GM19043 (cell line): ENCODE measurements around the gene ZBTB12.
"Not testable (repeated sequence)": the region's sequence is repeated elsewhere in the genome, so short reads cannot be mapped to it uniquely, and the experiment has no call there.

Source experiments
- ATAC-seq: cut with Tn5 transposase; IDR thresholded peaks from one replicate; pipeline ENCODE4 v1.9.1; 2021; ENCODE audit warnings: low read depth; ENCODE audit not compliant: unreplicated experiment

ZBTB12 gene

DNA sequence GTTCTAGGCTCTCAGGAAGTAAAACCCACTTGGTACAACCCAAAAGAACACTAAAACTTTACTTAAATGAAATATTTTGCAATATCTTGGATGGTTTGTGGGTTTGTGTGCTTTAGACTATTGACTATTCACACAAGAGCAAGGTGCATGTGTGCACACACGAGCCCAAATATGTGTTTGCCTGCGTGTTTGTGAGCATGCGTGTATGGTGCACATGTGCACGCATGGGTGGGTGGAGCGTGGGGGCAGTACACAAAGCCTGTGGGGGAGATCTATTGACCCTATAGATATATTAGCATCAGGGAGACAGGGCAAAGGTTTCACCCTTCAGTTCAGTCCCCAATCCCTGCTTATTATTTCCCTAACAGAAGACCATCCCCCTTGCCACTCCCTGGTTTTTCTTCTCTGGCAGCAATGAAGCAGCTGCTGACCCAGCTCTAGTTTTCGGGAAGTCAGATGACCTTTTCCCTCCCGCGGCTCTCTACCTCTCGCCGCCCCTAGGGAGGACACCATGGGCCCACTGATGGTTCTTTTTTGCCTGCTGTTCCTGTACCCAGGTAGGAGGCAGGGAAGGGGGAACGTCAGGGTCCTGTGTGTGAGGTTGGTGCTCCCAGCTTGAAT, 25.5 kb upstream of the ZBTB12 start, which contains the start of gene C2:
Gene C2 (plus strand): TSS at position 476 of the 621 bp plus-strand sequence. CDS start 36 bp downstream, at position 512.
- ATAC-seq = no peak

DNA sequence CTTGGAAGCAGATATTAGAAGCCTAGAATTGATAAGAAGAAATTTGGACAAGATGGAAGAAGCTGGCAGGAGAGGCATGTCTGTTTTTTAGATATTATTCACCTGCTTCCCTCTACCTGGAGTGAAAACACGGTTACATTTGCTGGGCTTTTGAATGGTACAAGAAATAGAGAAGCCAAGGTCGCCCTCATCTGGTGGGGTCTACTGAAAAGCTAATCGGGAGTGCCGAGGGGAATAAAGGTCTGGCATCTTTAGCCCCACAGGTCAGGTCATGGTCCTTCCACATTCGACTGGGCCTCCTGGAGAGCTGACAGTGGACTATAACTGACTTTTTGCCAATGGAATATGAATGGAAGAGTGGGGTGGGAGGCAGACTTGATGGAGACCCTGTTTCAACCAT, 21.1 kb upstream of the ZBTB12 start:
- ATAC-seq = no peak

DNA sequence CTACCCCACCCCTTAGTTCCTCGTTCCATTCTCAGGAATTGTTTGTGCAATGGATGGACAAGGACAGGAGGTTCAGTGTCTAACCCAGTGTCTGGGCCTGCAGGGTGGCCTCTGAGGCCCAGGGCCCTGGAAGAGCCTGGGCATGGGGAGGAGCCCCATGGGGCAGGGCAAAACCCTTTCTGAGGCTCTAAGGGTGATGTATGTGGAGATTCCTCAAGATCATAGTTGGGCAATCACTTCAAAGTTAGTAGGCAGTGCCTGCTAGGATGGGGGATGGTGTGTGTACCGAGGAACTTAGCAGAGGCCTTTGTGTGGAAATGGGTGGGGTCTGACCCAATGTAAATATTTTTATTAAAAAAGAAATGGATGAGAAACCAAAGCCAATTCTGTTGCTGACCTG, 18.9 kb upstream of the ZBTB12 start:
- ATAC-seq = no peak

DNA sequence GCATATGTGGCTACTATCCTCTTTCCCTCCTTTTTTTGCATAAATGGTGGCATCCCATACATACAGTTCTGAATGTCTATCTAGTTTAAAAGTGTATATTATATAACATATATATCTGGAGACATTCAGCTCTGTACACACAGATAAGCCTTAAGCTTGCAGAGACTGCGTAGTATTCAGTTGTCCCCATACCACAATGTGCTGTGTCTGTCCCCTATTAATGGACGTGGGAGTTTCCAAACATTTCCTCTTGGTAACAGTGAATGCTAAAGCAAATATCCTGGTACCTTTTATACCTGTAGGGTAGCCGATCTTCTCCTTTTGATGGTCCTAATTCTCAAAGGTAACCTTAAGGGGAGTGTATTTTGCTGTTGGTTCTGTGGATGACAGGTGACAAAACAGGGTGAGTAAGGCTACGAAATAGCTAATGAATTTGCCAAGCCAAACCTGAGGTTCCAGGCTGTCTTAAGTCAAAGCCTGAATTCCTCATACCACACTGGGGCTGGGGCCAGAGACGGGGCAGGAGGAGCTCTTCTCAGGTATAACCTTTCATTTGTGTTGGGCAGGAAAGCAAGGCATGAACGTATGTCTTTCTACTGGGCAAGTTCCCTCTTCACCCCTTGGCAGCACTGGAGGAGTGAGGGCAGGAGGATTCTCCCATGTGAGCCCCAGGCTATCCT, 17.9 kb upstream of the ZBTB12 start:
- ATAC-seq = no peak

DNA sequence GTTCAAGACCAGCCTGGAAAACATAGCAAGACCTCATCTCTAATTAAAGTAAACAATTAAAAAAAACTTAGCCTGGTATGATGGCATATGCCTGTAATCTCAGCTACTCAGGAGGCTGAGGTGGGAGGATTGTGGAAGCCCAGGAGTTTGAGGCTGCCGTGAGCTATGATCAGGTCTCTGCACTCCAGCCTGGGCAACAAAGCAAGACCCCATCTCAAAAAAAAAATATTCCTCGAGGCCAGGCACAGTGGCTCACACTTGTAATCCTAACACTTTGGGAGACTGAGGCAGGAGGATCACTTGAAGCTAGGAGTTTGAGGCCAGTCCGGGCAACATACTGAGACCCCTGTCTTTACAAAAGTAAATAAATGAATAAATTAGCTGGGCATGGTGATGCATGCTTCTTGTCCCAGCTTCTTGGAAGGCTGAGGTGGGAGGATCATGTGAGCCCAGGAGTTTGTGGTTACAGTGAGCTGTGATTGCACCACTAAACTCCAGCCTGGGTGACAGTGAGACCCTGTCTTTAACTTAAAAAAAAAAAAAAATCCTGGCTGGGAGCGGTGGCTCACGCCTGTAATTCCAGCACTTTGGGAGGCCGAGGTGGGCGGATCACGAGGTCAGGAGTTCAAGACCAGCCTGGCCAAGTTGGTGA, 16.3 kb upstream of the ZBTB12 start:
- ATAC-seq = no peak

DNA sequence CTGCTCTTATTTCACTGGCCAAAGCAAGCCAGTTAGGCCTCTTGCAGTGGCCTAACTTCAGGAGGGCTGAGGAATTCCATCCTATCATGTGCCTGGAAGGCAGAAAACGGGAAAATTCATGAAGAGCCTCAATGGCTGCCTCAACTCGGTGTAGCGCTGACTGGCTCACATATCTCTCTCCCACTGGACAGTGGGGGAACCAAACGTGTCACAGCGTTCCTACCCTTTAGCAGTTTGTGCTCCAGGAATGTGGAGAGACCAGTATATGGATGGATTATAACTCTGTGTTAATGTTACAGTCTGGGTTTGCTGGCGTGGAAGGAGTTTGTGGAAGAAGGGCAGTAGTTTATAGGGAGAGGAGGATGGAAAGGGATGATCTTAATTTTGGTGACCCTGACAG, 13.9 kb upstream of the ZBTB12 start:
- ATAC-seq = no peak

DNA sequence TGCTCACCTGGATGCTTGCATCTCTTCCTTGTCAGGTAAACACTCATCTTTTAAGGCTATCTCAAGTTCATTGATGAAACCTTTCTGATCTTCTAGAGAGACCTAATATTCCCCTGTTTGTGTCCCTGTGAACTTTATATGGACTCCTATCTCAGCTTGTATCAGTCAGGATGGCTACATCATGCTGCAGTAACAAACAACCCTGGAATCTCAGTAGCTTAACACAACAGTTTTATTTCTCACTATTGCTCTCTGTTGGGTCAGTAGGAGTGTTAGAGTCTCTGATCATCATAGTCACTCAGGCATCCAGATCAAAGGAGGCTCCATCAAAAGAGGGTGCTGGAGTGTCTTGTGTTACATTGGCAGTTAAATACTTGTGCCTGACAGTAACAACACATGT, 13.5 kb upstream of the ZBTB12 start:
- no peak for ATAC-seq

DNA sequence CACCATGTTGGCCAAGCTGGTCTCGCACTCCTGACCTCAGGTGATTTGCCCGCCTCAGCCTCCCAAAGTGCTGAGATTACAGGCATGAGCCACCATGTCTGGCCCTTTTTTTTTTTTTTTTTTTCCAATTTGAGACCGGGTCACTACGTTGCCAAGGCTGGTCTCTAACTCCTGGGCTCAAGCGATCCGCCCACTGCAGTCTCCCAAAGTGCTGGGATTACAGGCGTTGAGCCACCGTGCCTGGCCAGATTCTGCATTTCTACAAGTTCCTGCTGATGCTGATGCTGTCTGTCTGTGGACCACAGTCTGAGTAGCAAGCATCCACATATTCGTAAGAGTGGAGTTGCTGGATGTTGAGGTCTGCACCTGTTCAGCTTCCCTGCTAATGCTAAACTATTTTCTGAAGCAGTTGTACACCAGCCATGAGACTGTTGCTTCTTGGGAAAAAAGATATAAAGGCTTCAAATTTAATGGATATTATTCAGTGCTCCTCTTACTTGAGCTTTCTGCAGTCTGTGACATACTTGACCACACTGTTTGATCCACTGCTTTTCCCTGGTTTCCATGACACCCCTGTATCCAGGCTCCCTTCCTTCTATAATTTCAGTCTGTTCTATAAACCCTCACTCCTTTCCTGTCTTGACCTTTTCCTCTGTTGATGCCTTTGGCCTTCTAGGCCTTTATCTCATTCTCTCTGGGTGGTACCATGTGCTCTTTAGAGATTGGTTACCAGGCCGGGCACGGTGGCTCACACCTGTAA, 10.1 kb upstream of the ZBTB12 start:
- ATAC-seq = no peak

DNA sequence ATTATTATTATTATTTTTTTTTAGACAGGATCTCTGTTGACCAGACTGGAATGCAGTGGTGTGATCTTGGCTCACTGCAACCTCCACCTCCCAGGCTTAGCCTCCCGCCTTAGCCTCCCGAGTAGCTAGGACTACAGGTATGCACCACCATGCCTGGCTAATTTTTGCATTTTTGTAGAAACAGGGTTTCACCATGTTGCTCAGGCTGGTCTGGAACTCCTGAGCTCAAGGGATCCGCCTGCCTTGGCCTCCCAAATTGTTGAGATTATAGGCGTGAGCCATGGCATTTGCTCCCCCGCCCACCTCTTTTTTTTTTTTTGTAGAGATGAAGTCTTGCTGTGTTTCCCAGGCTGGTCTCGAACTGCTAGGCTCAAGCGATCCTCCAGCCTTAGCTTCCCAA, 7.4 kb upstream of the ZBTB12 start:
- ATAC-seq = not testable (repeated sequence)

DNA sequence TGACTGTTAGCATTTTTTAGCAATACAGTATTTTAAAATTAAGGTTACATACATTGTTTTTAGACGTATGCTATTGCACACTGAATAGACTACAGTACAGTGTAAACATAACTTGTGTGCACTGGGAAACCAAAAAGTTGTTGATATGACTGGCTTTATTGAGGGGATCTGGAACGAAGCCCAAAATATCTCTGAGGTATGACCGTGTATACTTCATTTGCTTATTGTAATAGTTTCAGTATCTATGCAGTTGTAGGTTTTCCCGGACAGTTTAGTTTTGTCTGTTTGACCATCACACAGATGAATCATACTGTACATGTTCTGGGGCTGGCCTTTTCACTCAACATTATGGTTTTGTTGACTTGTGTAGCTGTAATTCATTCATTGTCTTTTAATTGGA, 6.9 kb upstream of the ZBTB12 start:
- no peak for ATAC-seq

DNA sequence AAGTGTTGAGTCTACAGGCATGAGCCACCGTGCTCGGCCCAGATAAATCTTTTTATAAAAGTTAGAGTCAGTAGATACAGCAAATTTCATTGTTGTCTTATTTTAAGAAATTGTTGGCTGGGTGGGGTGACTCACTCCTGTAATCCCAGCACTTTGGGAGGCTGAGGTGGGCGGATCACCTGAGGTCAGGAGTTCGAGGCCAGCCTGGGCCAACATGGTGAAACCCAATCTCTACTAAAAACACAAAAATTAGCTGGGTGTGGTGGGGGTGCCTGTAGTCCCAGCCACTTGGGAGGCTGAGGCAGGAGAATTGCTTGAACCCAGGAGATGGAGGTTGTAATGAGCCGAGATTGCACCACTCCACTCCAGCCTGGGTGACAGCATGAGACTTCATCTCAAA, 6.4 kb upstream of the ZBTB12 start:
- ATAC-seq = not testable (repeated sequence)

DNA sequence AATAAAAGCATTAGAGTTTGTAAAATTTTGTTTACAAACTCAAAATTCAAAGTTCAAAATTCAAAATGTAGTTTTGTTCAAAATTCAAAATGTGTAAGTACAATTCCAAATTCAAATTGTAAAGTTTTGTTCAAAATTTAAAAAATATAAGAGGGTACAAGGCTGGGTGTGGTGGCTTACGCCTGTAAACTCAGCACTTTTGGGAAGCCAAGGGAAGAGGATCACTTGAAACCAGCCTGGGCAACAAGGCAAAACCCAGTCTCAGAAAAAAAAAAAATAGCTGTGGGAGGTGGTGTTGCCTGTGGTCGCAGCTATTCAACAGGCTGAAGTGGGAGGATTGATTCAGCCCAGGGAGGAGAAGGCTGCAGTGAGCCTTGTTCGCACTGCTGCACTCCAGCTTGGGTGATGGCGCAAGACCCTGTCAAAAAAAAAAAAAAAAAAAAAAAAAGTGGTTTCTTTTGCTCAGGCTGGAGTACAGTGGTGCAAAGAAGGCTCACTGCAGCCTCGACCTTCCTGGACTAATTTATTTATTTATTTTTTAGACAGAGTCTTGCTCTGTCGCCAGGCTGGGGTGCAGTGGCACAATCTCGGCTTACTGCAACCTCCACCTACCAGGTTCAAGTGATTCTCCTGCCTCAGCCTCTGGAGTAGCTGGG, 5.4 kb upstream of the ZBTB12 start:
- ATAC-seq = no peak

DNA sequence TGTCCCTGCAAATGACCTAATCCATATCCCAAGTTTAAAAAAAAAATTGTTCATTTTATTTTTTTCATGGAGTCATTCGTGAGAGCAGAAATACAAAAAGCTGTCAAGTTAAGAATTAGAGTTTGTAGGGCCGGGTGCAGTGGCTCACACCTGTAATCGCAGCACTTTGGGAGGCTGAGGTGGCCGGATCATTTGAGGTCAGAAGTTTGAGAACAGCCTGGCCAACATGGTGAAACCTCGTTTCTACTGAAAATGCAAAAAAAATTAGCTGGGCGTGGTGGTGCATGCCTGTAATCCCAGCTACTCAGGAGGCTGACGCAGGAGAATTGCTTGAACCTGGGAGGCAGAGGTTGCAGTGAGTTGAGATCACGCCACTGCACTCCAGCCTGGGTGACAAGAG, 4.8 kb upstream of the ZBTB12 start:
- ATAC-seq = not testable (repeated sequence)

DNA sequence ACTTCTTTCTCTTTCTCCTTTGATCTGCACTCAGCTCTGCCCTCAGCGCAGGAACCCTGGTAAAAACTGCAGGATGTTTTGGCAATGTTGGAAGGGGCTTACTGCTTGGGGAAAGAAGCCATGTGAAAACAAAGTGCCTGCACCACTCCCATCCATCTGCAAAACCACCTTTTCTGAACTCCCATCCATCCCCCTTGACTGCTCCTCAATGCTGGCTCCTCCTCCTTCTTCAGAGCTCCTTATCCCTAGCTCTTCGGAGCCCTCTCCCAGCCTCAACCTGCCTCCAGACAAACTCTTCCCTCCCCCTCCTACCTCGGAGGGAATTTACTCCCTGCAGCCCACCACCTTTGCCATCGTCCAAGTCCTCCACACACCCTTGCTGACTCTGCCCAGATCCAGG, 4.2 kb upstream of the ZBTB12 start:
- no peak for ATAC-seq

DNA sequence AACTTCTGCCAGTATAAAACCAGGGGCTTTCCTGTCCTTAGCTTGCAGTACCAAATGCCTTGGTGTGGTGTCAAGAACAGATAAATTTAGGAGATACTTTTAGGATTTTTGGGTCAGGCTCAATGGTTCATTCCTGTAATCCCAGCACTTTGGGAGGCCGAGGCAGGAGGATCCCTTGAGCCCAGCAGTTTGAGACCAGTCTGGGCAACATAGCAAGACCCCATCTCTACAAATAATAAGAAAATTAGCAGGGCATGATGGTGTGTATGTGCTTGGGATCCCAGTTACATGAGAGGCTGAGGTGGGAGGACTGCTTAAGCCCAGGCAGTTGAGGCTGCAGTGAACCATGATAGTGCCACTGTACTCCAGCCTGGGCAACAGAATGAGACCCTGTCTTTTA, 3.2 kb upstream of the ZBTB12 start:
- ATAC-seq = no peak

DNA sequence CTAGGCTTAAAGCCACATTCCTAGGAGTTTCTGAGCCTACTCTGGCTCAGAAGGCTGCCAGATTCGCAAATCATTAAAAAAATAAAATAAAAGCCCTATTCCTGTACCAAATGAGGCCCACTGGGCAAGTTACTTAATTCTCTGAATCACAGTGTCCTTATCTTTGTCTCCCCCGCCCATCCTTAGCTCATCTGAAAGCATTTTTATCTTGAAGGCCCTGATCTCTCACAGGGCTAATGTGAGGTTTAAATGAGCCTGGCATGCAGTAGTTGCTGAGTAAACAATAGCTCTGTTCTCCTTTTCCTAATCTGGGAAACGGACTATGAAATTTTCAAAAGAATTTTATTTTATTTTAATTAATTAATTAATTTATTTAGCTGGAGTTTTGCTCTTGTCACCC, 2.1 kb upstream of the ZBTB12 start:
- ATAC-seq = no peak

DNA sequence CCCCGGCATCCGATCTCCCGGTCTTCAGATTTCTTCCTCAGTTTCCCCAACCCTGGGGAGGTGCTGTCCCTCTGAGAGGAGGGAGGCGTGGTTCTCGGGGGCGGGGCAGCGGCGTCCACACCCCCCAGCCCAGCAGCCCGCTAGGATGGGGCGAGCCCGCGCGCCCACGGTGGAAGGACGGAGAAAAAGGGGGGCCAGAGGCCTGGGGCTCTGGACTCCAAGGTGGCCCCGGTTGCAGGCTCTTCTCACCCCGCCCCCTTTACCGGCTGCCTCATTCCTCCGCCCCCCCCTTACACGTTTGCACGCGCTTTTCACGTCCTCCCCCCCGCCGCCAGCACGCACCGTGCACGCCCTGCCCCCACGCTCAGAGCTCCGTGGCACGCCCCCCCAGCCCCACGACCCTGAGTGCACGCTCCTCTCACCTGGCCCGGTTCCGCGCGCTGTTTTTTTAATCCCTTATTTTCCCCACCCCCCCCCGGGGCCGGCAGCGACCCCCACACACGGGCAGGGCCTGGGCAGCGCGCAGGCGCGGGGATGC, 402 bp downstream of the ZBTB12 start:
- no peak for ATAC-seq

DNA sequence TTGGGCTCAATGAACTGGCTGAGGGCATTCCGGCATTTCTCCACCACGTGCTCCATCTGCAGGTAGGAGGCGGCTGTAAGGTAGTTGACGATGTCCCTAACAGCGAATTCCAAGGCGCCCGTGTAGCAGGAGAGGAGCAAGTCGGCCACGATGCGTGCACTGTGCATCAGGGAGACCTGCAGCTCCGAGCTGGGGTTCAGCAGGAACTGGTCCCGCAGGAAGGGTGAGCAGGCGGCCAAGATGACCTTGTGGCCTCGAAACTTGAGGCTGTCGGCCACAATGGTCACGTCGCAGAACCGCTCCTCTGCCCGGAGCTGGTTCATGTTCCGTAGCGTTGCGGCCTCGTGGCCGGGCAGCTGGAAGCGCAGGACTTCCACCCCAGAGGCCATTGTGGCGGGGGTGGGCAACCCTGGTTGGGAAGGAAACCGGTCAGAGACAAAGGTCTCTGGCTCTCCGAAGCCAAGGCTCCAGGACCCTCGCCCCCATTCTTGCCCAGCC, 920 bp downstream of the ZBTB12 start:
- no peak for ATAC-seq

DNA sequence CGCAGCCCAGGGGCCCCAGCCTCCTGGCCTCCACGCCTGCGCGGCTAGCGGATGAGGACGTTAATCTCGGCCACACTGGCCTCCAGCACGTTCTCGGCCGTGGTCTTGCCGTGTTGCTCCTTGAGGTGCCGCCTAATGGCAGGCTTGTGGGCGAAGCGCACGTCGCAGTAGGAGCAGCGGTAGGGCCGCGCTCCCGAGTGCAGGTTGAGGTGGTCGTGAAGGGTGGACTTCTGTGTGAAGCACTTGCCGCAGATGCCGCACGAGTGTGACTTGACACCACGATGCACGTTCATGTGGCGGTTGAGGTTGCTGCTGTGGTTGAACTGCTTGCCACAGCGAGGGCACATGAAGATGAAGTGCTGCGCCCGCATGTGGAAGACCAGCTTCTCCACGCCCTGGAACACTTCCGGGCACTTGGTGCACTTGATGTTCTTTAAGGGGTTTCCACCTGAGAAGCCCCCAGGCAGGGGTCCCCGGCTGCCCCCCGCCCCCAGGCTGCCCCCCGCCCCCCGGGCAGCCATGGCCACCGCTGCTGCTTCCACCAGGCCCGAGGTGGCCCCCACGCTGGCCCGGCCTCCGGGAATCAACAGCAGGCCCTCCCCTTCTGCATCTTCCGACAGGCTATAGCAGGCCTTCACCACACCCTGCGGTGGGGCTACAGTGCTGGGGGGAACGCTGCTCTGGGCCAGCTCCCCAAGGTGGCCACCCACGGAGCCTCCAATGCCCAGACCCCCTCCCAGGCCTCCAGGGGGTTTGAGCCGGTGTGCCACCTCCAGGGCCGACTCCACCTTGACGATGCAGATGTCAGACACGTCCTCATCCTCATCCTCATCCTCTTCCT, 1.8 kb downstream of the ZBTB12 start:
- no peak for ATAC-seq
